Epidermal melanocyte (primary cell): Measurements from ENCODE around the gene TMEM108.

Source experiments
- DNase-seq: peaks from one replicate; pipeline ENCODE4 v3.0.0; 2011; ENCODE audit warnings: low spot score; ENCODE audit not compliant: insufficient read length

TMEM108 gene

GRCh38 chr3:133330065-133330464 lies 291.9 kb downstream of the TMEM108 start:
- DNase-seq: no peak

- DNase-seq: no peak
Observed at GRCh38 chr3:133330522-133330921, 292.3 kb downstream of the TMEM108 start.

GRCh38 chr3:133354721-133355120 lies 316.5 kb downstream of the TMEM108 start:
- DNase-seq: no peak

GRCh38 chr3:133360476-133360875 lies 322.3 kb downstream of the TMEM108 start:
- DNase-seq: no peak

GRCh38 chr3:133361011-133361410 lies 322.8 kb downstream of the TMEM108 start:
- no peak for DNase-seq

- no peak for DNase-seq
Observed at GRCh38 chr3:133361435-133361834, 323.2 kb downstream of the TMEM108 start.

GRCh38 chr3:133362539-133362938 lies 324.3 kb downstream of the TMEM108 start:
- no peak for DNase-seq

- no peak for DNase-seq
Observed at GRCh38 chr3:133364704-133365103, 326.5 kb downstream of the TMEM108 start.

- no peak for DNase-seq
Observed at GRCh38 chr3:133366921-133367320, 328.7 kb downstream of the TMEM108 start.

- DNase-seq: no peak
Observed at GRCh38 chr3:133367403-133367802, 329.2 kb downstream of the TMEM108 start.

GRCh38 chr3:133367956-133368355 lies 329.8 kb downstream of the TMEM108 start:
- no peak for DNase-seq

GRCh38 chr3:133368371-133369067 lies 330.3 kb downstream of the TMEM108 start:
- no peak for DNase-seq

- no peak for DNase-seq
Observed at GRCh38 chr3:133369068-133369440, 330.9 kb downstream of the TMEM108 start.

- no peak for DNase-seq
Observed at GRCh38 chr3:133371181-133371580, 333.0 kb downstream of the TMEM108 start.

GRCh38 chr3:133371676-133372075 lies 333.5 kb downstream of the TMEM108 start:
- DNase-seq: no peak

- no peak for DNase-seq
Observed at GRCh38 chr3:133374708-133375402, 336.7 kb downstream of the TMEM108 start.

- no peak for DNase-seq
Observed at GRCh38 chr3:133375403-133375745, 337.2 kb downstream of the TMEM108 start.

GRCh38 chr3:133376810-133377209 lies 338.6 kb downstream of the TMEM108 start:
- no peak for DNase-seq

- DNase-seq: peak; percentile 41
Observed at GRCh38 chr3:133377396-133377795, 339.2 kb downstream of the TMEM108 start.

GRCh38 chr3:133379926-133380325 lies 341.7 kb downstream of the TMEM108 start:
- DNase-seq: no peak

GRCh38 chr3:133380481-133381225 lies 342.5 kb downstream of the TMEM108 start:
- no peak for DNase-seq

- no peak for DNase-seq
Observed at GRCh38 chr3:133381346-133382109, 343.3 kb downstream of the TMEM108 start.
